ENCODE measurements around the gene SLAMF1.
"Not testable (repeated sequence)": the region's sequence is repeated elsewhere in the genome, so short reads cannot be mapped to it uniquely, and the experiment has no call there.

The SLAMF1 gene

DNA sequence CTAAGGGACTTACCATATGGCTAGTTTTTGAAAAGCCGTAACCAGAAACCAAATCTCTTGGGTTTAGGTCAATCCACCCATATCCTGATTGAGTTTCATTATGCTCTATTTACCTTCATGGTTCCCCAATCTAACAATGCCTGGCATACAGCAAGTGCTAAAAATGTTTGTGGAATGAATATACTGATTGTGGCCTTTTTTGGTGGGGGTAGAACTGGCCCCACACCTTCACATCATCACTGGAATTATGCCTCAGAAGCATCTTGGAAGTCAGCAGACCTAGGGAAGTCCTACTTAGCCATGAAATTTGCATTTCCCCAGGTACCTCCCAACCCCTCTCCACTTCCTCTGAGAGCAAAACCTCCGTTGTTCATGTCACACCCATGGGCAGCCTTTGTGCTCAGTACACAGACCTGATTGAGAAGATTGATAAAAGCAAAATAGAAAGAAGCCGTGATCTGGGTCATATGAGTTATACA is 17.8 kb upstream of the SLAMF1 start:
- no peak for DNase-seq

DNA sequence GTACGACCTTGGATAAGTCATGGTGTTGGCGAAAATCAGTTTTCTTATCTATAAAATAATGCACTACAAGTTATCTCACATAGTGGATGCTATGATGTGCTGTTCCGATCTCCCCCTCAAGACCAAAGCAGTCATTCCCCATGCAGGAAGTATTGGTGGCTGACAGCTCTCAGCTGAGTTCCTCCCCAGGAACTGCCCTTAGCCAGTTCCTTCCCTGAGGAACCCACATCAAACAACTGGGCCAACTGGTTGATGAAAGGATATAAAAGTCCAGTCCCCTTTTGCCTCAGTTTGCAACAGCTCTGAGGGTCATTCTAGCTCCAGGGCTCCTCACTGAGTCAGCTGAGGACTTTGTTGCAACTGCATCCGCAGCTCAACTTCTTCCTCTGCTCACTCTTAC is 16.1 kb upstream of the SLAMF1 start:
- DNase-seq = no peak

DNA sequence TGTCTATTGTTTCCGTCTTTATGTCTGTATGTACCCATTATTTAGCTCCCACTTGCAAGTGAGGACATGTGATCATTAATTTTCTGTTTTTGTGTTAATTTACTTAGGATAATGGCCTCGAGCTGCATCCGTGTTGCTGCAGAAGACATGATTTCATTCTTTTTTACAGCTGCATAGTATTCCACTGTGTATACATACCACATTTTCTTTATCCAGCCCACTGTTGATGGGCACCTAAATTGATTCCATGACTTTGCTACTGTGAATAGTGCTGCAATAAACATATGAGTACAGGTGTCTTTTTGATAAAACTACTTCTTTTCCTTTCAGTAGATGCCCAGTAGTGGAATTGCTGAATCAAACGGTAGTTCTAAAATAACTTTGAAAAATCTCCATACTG is 12.7 kb upstream of the SLAMF1 start:
- DNase-seq = no peak

DNA sequence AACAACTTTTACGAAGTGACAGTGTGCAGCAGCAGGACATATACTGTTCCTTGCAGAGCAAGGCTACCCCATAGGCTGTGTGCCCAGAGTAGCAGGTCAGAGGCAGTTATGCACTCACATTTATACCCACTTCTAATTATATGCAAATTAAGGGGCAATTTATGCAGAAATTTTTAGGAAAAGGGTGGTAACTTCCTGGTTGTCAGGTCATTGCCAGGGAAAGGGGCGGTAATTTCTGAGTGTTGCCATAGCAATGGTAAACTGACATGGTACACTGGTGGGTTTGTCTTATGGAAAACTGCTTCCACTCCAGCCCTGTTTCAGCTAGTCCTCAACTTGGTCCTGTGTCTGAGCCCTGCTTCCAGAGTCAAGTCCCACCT is 12.0 kb upstream of the SLAMF1 start:
- no peak for DNase-seq

DNA sequence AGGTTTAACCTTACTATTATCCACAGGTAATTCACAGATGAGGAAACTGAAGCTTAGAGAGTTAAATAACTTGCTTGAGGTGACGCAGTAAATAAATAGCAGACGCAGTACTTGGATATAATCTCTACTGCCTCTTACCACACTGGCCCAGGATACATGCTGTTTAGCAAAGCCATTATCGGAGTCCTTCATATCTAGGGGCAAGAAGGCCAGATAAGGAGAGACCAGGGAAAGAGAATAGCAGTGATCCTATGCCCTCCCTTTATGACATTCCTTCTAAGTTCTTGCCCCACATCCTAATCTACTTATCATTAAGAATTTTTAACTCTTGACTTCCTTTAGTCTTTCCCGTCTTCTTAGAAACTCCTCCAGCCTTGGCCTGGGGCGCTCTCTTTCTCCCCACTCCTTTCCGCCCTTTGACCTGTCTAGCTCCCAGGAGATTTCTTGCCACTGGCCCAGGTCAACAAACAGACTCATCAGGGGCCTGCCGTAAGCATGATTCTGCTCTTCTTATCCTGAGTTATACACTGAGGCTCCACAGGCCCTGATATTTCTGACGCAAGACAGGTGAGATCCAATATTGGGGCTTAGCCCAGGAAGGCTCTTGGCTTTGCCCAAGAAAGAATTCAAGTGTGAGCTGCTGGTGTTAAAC is 11.4 kb upstream of the SLAMF1 start:
- no peak for DNase-seq

DNA sequence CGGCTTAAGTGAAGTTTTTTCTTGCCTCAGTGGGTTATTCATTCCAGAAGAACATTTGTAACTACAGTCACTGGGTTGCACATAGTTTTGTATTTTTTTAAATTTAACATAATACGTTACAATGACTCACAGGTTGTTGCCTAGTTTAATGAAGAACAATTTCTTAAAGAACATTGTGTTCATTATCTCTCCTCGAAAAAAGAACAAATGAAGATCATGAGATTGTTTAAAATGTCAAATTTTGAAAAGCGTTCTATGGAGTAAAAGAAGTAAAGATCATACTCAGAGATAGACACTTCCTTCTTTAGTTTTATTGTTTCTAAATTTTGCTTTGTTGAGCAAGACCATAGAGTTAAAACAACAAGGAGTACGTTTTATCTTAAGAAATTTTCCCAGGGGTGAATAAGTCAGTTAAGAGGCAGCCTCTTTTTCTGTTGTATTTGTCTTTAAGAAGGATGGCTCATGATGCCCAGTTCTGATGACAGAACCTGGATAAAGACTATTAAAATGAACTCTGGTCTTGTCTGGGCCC is 10.5 kb upstream of the SLAMF1 start:
- no peak for DNase-seq

DNA sequence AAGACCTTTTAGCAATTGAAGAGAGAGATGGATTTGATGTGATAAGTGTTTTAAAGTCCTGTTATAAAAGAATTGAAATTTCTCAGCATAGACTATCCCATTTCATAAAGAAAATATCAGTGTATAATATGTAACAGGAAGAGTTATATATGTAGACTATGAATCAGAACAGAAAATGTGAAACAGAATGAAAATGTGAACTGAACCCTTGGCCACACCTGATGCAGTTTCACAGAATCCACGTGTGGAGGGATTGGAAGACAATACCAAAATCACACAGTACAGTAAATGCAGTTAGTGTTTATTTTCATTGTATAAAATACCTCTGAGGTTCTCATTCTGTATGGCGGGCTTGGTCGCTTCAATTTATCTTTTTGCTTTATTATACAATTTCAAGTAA is 9.9 kb upstream of the SLAMF1 start:
- no peak for DNase-seq

DNA sequence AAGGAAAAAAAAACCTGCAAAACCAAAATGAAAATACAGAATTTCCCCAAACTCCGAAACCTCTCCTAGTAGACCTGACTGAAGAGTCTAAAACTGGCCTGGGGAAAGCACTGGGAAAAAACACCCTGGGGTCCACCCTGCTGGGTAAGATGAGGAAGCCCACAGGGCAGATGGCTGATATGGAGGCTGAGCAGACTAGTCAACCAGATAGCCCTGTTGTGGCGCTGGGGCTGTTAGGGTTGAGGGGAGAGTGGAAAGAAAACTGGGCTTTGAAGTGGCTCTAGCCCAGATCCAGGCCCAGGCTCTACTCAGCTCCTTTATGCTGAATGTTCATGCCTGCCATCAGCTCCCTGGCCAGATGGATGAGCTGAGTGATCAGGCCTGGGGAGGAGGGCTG is 6.8 kb upstream of the SLAMF1 start:
- DNase-seq = no peak

DNA sequence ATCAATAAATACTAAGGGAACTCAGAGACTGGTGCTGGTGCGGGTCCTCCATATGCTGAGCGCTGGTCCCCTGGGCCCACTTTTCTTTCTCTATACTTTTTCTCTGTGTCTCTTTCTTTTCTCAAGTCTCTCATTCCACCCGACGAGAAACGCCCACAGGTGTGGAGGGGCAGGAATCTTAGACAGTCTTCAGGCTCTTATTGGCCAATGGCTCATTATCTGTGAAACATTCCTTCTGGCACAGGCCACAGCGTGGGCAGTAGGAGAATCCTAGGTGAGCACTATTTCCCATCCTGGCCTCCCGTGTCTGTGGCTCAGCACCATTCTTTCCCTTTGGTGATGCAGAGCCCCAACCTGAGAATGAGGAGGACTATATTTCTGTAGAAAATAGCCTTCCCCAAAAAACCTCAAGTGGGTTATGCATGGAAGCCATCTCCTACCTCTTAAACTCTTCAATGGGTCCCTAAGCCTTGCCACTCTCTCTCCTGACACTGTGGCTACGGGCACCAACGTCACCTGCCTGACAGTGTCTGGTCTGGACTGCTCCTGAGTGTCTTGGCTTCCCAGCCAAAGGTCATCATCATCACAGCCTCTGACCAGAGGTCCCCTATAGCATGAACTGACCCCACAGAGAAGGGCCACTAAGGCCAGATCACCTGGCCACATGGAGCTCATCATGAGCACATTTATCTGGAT is 6.2 kb upstream of the SLAMF1 start:
- DNase-seq = no peak

DNA sequence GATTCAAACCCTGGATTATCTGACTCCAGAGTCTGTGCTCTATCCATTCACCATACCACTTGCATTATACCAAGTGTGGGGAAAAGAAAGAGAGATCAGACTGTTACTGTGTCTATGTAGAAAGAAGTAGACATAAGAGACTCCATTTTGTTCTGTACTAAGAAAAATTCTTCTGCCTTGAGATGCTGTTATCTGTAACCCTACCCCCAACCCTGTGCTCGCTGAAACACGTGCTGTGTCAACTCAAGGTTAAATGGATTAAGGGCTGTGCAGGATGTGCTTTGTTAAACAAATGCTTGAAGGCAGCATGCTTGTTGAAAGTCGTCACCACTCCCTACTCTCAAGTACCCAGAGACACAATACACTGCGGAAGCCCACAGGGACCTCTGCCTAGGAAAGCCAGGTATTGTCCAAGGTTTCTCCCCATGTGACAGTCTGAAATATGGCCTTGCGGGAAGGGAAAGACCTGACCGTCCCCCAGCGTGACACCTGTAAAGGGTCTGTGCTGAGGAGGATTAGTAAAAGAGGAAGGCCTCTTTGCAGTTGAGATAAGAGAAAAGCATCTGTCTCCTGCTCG is 5.3 kb upstream of the SLAMF1 start:
- not testable (repeated sequence) for DNase-seq

DNA sequence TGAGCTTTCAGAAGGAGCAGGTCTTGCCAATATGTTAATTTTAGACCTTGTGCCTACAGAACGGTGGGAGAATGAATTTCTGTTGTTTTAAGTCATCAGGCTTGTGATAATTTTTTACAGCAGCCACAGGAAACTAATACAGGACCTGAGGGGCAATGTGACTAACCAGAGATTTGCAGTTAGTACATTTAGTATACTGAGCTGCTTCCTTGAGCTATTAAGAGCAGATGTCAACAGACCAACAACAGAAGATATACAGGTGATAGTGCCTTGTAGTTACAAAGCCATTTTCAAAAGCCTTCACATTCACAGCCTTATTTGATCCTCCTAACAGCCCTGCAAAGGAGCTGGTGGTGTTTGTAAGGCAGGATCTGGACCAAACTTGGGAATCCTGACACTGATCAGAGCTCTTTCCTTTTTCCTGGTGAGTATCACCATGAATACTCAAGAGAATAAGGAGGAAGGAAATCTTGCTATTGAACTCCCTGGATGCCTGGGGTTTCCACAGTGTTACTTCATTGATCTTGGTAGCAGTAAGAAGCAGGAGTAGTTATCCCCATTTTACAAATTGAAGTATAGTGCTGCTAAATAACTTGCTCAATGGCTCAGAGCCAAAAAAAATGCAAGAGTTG is 4.7 kb upstream of the SLAMF1 start:
- DNase-seq = no peak

DNA sequence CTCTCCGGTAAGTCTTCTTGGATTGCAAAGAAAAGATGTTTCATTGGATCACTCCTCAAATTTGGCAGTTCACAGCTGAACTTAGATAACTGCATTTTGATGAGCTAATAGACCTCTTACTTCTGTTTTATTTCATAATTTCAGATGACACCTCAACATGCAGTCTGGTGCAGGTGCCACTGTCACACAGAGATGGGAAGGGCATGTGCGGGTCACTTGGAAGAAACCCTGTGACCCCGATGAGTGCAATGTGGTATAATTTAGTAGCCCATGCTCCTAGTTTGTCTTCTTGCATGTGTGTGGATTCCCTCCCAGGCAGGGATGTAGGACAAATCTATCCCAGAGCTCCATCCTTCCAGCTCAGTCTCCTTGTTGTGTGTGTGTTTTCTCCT is 481 bp upstream of the SLAMF1 start:
- no peak for DNase-seq

DNA sequence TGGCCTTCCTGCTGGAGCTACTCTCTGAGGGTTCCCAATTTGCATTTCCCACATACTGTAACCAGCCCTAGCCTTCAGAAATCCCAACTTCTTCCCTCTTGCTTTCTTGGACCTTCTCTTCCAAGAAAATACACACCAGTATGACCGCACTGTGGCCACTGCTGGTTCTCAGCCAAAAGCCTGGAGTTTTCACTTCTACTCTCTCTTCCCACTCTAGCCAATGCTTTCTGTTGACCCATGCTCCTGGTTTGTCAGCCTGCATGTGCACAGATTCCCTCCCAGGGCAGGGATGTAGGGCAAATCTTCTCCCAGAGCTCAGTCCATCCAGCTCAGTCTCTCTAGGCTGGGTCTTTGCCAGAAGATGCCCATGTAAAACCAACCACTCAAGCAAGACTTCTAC is 664 bp downstream of the SLAMF1 start:
- no peak for DNase-seq

DNA sequence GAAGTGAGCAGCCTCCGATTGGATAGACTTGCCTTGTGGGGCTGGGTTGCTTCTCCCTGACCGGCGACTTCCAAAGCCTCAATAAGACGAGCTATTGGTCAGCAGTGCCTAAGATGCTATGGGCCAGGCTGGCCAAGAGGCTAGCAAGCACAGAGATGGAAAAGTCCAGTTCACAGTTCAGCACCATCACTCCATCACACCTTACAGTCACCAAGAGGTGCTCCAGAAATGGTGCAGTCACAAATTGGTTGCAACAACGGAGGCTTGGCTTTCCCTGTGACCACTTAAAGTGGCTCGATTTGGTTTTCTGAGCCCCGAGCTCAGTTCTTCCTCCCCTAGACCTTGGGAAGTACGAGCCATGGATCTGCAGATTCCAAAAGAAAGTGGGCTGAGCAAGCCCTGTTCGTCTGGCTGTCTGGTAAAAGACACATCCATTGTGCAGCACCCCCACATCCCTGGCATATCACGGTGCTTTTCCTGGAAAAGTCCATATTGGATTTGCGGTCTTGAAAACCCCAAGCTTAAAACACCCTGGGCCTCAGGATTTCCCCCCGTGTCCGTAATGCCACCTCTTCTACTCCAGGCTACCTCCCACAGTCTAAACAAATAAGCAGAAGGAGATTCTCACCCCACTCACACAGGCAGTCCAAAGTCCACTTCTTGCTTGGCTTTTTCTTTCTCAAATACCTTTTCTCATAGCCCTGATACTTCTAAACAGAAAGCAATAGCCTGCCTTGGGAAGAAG is 1.3 kb downstream of the SLAMF1 start:
- DNase-seq = no peak

DNA sequence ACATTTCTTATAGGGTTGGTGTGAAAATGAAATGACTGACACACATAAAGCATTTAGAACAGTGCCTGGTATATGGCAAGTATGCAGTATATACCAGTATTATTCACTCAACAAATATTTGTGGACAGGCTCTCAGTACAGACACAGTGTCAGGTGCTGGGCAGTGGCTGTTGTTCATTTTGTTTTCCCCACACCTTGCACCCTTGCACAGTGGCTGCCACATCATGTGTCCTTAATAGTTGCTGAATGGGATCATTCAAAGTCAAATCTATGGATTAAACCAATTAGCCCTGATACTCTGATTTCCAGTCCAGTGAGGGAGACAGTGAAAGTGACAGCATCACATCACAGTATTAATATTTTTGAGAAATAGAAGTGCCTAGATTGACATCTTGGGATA is 2.4 kb downstream of the SLAMF1 start:
- no peak for DNase-seq

DNA sequence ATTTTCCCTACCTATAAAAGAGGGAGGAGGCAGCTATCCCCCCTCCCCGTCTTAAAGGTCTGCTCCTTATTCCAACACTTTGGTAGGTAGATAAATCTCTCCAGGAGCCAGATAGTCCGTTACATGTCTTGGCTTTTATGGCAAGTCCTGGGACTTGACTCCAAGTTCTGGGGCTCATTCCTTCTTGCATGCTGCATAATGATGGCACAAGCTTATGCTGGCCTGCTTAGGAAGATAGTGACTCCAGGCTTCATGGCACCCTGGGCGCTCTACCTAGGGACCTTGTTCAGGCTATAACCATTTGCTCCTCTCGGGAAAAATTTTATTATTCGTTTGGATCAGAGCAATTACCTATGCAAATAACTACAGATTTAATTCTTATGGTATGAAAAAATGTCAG is 3.7 kb downstream of the SLAMF1 start:
- no peak for DNase-seq

DNA sequence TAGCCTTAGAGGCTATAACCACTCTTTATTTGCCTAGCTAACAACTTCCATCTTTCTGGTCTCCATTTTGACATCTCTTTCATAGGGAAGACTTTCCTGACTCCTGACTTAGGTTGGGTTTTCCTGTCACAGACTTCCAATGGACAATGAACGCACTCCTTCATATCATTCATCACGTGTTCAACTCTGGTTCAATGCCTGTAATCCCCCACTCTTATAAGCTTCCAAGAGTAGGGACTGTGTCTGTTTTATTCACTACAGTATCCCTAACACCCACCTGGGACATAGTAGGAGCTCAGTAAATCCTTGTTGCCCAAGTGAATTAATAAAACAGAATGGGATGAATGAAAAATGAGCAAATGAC is 4.6 kb downstream of the SLAMF1 start:
- no peak for DNase-seq

DNA sequence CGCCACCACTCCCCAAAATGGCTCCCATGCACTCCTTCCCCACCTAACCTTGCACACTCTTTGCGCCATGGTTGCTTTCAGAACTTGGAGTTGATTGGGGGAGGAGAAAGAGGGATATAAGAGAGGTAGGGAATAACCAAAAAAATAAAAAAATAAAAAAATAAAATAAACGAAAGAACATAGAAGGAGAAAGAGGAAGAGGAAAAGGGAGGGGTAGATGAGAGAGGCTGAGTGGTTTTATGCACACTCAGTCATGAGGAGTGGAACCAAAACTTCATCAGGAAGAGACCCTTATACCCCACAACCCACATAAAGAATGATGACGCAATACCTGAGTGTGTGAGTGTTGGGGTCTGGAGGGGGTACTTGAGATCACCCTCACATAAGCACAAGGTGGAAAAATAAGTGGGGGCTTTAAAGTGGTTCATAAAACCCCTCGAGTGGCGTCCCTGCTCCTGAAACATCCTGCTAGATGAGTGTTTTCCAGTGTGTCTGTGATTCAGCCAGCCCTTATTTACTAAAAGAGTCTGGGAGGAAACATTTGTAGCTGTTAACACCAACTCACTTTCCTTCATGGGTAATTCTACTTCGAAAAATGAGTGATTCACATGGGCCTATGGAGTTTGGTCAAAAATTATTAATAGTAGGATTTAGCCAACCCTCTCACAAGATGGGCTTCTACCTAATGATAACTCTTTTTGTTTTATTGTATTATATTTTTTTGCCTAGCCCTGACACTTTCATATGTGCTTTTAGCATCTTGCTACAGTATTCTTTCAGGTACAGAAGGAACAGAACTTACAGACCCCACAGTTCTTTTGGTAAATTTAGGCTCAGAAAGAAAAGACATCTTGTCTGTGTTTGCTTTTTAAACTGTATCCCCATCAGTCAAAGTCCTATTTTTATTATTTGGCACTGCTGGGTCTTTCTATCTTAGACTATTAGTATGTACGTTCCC is 5.2 kb downstream of the SLAMF1 start:
- DNase-seq = no peak

DNA sequence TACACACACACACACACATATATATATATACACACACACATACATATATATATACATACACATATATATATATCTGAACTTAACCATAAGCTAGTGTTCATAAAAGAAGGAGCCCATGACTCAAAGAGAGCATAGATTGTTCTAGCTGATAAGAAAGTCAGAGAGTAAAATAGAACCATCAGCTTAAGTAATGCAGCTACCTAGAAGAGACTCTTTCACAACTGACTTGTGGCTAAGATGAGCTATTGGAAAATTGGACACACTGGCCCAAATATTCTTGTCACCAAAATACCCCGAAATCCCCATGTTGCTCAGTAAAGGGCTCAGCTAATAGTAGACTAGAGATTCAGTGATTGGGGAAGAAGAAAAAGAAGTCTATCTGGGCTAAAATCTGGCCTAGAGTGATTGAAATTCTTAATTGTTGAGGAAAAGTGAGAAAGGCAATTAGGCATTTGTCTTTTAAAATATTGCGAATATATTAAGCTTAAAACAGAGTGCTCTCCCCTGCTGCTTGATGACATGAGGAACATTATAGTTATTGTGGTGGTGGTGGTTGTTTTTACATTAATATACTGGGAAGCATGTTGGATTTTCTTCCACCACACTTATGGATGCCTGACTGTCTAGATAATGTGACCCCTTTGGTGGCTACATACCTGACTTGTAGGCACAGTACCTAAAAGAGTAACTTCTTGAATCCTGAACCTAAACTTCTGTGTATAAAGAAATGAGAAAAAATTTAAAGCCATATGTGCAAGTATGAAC is 6.3 kb downstream of the SLAMF1 start:
- no peak for DNase-seq

DNA sequence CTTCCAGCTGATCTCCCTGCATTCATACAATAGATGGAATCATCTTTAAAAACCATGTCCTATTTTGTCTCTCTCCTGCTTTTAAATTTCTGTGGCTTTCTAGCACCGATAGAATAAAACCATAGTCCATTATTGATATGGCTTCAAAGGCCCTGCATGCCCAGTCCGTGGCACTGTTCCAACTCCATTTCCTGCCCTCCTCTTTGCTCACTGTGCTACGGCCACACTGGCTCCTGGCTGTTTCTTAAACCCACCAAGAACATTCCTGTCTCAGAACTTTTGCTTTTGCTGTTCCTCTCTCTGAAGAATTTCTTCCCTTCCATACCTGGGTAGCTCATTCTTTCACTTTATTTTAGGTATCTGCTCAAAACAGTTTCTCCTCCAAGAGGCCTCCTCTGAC is 7.2 kb downstream of the SLAMF1 start:
- no peak for DNase-seq

DNA sequence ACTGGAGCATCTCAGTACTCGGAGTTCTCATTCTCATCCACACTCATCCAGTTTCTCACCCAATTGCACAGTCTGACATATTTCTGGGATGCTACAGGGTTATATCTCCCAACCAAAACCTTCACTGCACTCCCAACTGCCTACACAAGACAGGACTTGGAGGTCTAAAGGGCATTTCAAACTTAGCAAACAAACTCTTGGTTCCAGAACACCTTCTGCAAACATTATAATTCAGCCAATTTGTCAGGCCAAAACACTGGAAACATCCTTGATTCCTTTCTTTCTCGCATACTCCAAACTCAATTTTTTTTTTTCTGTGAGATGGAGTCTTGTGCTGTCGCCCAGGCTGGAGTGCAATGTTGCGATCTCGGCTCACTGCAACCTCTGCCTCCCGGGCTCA is 7.9 kb downstream of the SLAMF1 start:
- no peak for DNase-seq

All from NCI-H510A treated with DMSO at 0.1 percent for 48 hours (cell line).